BLaER1 (cell line): ENCODE measurements around the gene HIVEP2.
A peak's percentile ranks its signal among the peaks of the same experiment; 100 is the strongest.
"Not testable (repeated sequence)": the region's sequence is repeated elsewhere in the genome, so short reads cannot be mapped to it uniquely, and the experiment has no call there.

Source experiments
- H3K27ac ChIP-seq: shearing (Covaris generic); formaldehyde crosslinking; 2 replicates; pipeline ENCODE4 v1.8.1; 2022
- H3K27me3 ChIP-seq: shearing (Covaris generic); formaldehyde crosslinking; 2 replicates; pipeline ENCODE4 v1.8.1; 2022
- H3K36me3 ChIP-seq: shearing (Covaris generic); formaldehyde crosslinking; 2 replicates; pipeline ENCODE4 v1.8.1; 2022
- H3K4me1 ChIP-seq: shearing (Covaris generic); formaldehyde crosslinking; 2 replicates; pipeline ENCODE4 v1.8.1; 2022
- H3K4me2 ChIP-seq: shearing (Covaris generic); formaldehyde crosslinking; 2 replicates; pipeline ENCODE4 v1.8.1; 2022
- H3K4me3 ChIP-seq: shearing (Covaris generic); formaldehyde crosslinking; 2 replicates; pipeline ENCODE4 v1.8.1; 2022
- H3K9ac ChIP-seq: shearing (Covaris generic); formaldehyde crosslinking; 2 replicates; pipeline ENCODE4 v1.8.1; 2022
- H3K9me3 ChIP-seq: shearing (Covaris generic); formaldehyde crosslinking; 2 replicates; pipeline ENCODE4 v1.8.1; 2022
- H4K20me1 ChIP-seq: shearing (Covaris generic); formaldehyde crosslinking; 2 replicates; pipeline ENCODE4 v1.8.1; 2022
- Cebpa-rat ChIP-seq: shearing (Covaris generic); IDR thresholded peaks from 2 replicates; pipeline ENCODE4 v1.8.1; 2022

HIVEP2 gene

DNA sequence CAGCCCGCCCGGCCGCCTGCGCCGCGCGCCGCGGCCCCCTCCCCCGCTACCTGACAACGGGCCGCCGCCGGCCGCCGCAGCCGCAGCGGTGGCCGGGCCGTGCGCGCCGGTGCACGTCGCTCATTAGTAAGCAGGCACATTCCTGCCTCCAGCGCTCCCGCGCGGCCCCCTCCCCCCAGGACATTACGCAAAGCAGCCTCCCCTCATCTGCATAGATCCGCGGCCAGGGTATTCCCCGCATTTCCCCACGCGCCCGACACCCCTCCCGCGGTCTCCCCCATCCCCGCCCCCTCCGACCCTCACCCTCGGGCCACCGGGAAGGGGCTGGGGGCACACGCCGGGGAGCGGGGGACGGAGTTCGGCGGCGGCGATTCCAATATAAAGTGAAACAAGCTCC is at the start of gene HIVEP2:
Gene HIVEP2 (minus strand): TSS at position 128 of the 397 bp plus-strand sequence. CDS start 170,438 bp downstream, outside the sequence.
- no peaks in the 10 kb centered on the region for H3K36me3 ChIP-seq
- TF ChIP-seq Cebpa-rat = no peak
- H3K4me2 ChIP-seq = peak within 1 kb of the TSS; percentile 87
- H3K27me3 ChIP-seq = no peaks in the 10 kb centered on the region
- H3K4me3 ChIP-seq = peak within 1 kb of the TSS; percentile 94
- peak within 1 kb of the TSS; percentile 99 for H3K27ac ChIP-seq
- peaks cover 9% of the 10 kb centered on the region; the same call in 1 of the 2 replicates for H4K20me1 ChIP-seq
- H3K9ac ChIP-seq = peak within 1 kb of the TSS; percentile 97
- H3K4me1 ChIP-seq = peaks cover 47% of the 10 kb centered on the region
- H3K9me3 ChIP-seq = no peaks in the 10 kb centered on the region

- Histone ChIP-seq H3K4me2 (no peak overlapping the region), H3K27me3 (no peaks in the 10 kb centered on the region), H3K9ac (no peak overlapping the region), H3K27ac (no peak overlapping the region), H3K36me3 (no peaks in the 10 kb centered on the region), H3K4me3 (no peak overlapping the region), H3K9me3 (no peaks in the 10 kb centered on the region; the same call in 1 of the 2 replicates), H4K20me1 (no peaks in the 10 kb centered on the region), H3K4me1 (no peaks in the 10 kb centered on the region)
- TF ChIP-seq Cebpa-rat = no peak
Measured at GRCh38 chr6:142993977-142994376, 49.0 kb upstream of the HIVEP2 start.

- Histone ChIP-seq H3K4me2 (no peak overlapping the region), H3K9ac (no peak overlapping the region), H3K27ac (no peak overlapping the region), H3K27me3 (no peaks in the 10 kb centered on the region), H3K4me3 (no peak overlapping the region), H4K20me1 (no peaks in the 10 kb centered on the region), H3K4me1 (no peaks in the 10 kb centered on the region), H3K9me3 (peaks cover 11% of the 10 kb centered on the region), H3K36me3 (no peaks in the 10 kb centered on the region)
- TF ChIP-seq Cebpa-rat = no peak
Measured at GRCh38 chr6:142987490-142987889, 42.5 kb upstream of the HIVEP2 start.

GRCh38 chr6:142985281-142985680 is 40.3 kb upstream of the HIVEP2 start:
- Histone ChIP-seq H3K4me2 (no peak overlapping the region), H3K27ac (no peak overlapping the region), H3K4me1 (no peaks in the 10 kb centered on the region), H3K4me3 (no peak overlapping the region), H3K9ac (no peak overlapping the region), H3K36me3 (no peaks in the 10 kb centered on the region), H3K9me3 (peaks cover 23% of the 10 kb centered on the region), H4K20me1 (no peaks in the 10 kb centered on the region), H3K27me3 (no peaks in the 10 kb centered on the region)
- no peak for TF ChIP-seq Cebpa-rat

- Histone ChIP-seq H3K4me1 (no peaks in the 10 kb centered on the region), H3K4me2 (no peak overlapping the region), H3K36me3 (no peaks in the 10 kb centered on the region), H3K9me3 (peaks cover 23% of the 10 kb centered on the region), H3K4me3 (no peak overlapping the region), H3K27me3 (no peaks in the 10 kb centered on the region), H3K9ac (no peak overlapping the region), H3K27ac (no peak overlapping the region), H4K20me1 (no peaks in the 10 kb centered on the region)
- no peak for TF ChIP-seq Cebpa-rat
Measured at GRCh38 chr6:142984386-142984785, 39.4 kb upstream of the HIVEP2 start.

- no peak overlapping the region for H3K27ac ChIP-seq
- no peak overlapping the region for H3K4me2 ChIP-seq
- no peak for TF ChIP-seq Cebpa-rat
Measured at GRCh38 chr6:142975365-142975764, 30.4 kb upstream of the HIVEP2 start.

GRCh38 chr6:142970941-142971340 is 26.0 kb upstream of the HIVEP2 start:
- not testable (repeated sequence) for H3K4me3 ChIP-seq, H3K9me3 ChIP-seq, H3K27ac ChIP-seq, H3K4me1 ChIP-seq, H3K4me2 ChIP-seq, H3K9ac ChIP-seq, H4K20me1 ChIP-seq, H3K36me3 ChIP-seq, H3K27me3 ChIP-seq

More at GRCh38 chr6:142975365-142975764, 30.4 kb upstream of the HIVEP2 start:
- Histone ChIP-seq H3K9me3 (no peaks in the 10 kb centered on the region), H3K4me1 (no peaks in the 10 kb centered on the region), H3K4me3 (no peak overlapping the region), H3K36me3 (no peaks in the 10 kb centered on the region), H3K9ac (no peak overlapping the region), H4K20me1 (no peaks in the 10 kb centered on the region), H3K27me3 (no peaks in the 10 kb centered on the region)

GRCh38 chr6:142968601-142969000 is 23.6 kb upstream of the HIVEP2 start:
- Histone ChIP-seq H4K20me1 (no peaks in the 10 kb centered on the region), H3K36me3 (no peaks in the 10 kb centered on the region), H3K4me2 (no peak overlapping the region), H3K9ac (no peak overlapping the region), H3K27ac (no peak overlapping the region), H3K4me3 (no peak overlapping the region), H3K27me3 (no peaks in the 10 kb centered on the region), H3K4me1 (no peaks in the 10 kb centered on the region), H3K9me3 (no peaks in the 10 kb centered on the region)
- no peak for TF ChIP-seq Cebpa-rat

DNA sequence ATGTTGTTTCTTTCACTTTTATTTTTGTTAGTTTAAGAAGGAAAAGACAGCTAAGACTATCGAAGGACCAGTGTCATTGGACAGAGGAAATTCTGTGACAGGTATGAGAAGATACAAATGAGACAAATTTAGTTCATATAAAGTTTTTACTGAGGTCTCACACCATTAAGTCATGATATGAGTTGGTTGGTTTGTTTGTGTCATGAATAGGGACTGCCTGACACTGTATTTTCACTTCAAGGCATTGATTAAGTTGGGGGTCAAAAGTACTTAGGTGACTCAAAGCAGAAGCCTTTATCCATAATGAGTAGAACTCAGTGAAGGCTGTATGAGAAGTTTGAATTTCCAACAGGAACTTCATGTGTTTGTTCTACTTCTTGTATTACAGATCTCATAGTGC is 21.3 kb upstream of the HIVEP2 start:
- TF ChIP-seq Cebpa-rat = no peak
- no peaks in the 10 kb centered on the region for H3K4me1 ChIP-seq
- H3K9me3 ChIP-seq = no peaks in the 10 kb centered on the region
- no peaks in the 10 kb centered on the region for H3K27me3 ChIP-seq
- H3K27ac ChIP-seq = no peak overlapping the region
- H3K4me2 ChIP-seq = no peak overlapping the region
- no peak overlapping the region for H3K9ac ChIP-seq
- no peaks in the 10 kb centered on the region for H4K20me1 ChIP-seq
- no peaks in the 10 kb centered on the region for H3K36me3 ChIP-seq
- H3K4me3 ChIP-seq = no peak overlapping the region

DNA sequence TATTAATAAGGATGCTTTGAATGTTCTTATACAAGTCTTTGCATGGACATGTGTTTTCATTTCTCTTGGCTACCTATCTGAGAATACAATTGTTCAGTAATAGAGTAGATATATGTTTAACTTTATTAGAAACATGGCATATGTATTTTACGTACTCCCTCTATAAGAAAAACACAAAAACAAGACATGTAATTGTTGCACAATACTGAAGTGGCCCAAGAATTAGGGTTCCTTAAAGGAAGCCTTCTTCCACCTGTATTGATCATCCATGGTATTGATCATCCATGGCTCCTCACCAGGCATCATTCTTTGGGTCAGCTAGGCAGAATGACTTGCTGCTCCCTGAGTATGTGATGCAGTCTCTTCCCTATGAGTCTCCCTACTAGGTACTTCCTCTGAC is 20.2 kb upstream of the HIVEP2 start:
- no peak overlapping the region for H3K27ac ChIP-seq
- no peaks in the 10 kb centered on the region for H3K27me3 ChIP-seq
- no peak overlapping the region for H3K4me2 ChIP-seq
- no peak overlapping the region for H3K4me3 ChIP-seq
- H3K9ac ChIP-seq = no peak overlapping the region
- H3K9me3 ChIP-seq = no peaks in the 10 kb centered on the region
- H3K4me1 ChIP-seq = no peaks in the 10 kb centered on the region
- TF ChIP-seq Cebpa-rat = no peak
- H3K36me3 ChIP-seq = no peaks in the 10 kb centered on the region
- no peaks in the 10 kb centered on the region for H4K20me1 ChIP-seq

GRCh38 chr6:142960098-142960497 is 15.1 kb upstream of the HIVEP2 start:
- Histone ChIP-seq H3K27me3 (no peaks in the 10 kb centered on the region), H3K36me3 (no peaks in the 10 kb centered on the region), H3K4me1 (no peaks in the 10 kb centered on the region), H3K27ac (no peak overlapping the region), H3K9me3 (no peaks in the 10 kb centered on the region), H4K20me1 (no peaks in the 10 kb centered on the region), H3K4me3 (no peak overlapping the region), H3K4me2 (no peak overlapping the region), H3K9ac (no peak overlapping the region)
- TF ChIP-seq Cebpa-rat = no peak
